Measurements from ENCODE around the gene LRRN4CL.
A peak's percentile ranks its signal among the peaks of the same experiment; 100 is the strongest.
"Not testable (repeated sequence)": the region's sequence is repeated elsewhere in the genome, so short reads cannot be mapped to it uniquely, and the experiment has no call there.

Gene LRRN4CL

GRCh38 chr11:62709247-62710000 is 20.1 kb upstream of the LRRN4CL start:
- DNase-seq: peak; percentile 94

- peak; percentile 52 for DNase-seq
These were observed 19.5 kb upstream of the LRRN4CL start for GRCh38 chr11:62708793-62709192.

DNA sequence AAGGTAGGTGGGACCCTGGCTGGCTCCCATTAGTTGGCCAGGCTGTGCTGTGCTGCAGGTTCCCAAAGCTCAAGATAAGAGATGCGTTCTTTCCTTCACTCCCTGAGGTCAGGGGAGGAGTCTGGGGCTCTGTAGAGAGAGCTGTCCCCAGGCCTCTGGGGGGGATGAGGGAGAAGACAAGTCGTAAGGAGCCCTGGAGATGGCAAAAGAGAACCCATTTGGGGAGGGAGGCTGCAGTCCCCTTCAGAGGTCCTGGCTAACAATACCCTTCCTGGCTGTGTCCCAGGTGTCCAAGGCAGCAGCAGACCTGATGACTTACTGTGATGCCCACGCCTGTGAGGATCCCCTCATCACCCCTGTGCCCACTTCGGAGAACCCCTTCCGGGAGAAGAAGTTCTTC is 19.1 kb upstream of the LRRN4CL start:
- no peak for DNase-seq

DNA sequence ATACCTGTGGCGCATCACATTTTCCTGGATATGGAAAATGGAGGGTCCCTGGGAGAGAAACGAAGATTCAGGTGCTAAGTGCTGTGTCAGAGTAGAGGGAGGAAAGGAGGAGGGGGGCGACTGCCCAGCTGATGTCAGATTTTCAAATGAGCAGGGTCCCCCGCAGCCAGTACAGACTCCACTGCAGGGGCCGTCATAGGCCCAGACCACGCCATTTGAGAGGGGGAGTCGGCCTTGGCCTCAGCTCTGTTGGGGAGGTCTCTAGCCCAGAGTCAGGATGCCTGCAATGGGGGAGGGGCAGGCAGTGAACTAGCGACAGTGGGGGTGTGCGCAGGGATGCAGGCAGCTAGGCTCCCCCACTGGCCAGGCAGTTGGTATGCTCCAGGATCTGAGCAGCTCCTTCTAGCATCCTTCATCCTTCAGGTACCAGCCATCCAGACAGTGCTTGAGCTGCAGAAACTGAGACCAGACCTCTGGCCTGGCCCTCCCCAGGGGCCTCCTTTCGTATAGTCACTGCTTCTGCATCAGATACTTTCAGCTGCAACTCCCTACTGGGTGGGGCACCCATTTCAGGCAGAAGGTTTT is 18.0 kb upstream of the LRRN4CL start, which contains the start of the genes BSCL2 and GNG3:
Gene BSCL2 (minus strand): TSS at position 148 of the 585 bp plus-strand sequence. CDS start 229 bp downstream, outside the sequence.
Gene GNG3 (plus strand): TSS at position 400 of the 585 bp plus-strand sequence. CDS start 620 bp downstream, outside the sequence.
- DNase-seq: no peak

DNA sequence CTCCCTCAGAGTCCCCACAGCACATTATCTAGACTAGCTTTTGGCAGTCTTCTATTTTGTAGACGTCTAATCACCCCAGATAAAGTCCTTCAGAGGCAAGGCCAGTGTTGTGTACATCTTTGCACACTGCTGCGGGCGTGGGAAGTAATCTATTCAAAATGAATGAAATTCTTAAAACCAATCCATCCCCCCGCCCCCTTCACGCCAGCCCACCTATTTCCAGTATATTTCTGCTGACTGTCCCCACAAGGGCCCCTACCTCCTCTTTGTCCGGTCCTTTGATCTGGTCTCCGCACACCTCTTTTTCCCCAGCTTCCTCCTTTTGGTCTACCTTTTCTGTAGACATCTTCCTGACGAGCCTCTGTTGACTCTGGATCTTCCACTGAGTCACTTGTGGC is 17.5 kb upstream of the LRRN4CL start:
- DNase-seq: no peak

GRCh38 chr11:62705880-62706849 is 16.8 kb upstream of the LRRN4CL start:
- DNase-seq: peak; percentile 88

DNA sequence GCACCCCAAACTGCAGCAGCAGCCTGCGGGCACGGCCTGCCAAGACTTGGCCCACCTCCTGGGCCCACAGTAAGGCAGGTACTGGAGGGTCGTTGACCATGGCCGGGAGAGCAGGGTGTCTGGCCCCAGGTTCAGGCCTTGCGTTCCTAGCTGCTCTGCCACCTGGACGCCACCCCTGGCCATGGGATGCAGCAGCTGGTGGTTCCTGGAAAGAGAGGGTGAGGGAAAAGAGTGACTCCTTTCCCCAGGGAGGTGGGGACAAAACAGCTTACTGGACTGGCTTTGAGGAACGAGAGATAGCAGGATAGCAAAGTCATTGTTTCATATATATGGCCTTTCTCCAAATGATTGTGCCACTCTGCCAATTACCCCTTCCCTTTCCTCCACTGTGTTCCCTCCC is 16.1 kb upstream of the LRRN4CL start:
- DNase-seq: no peak

DNA sequence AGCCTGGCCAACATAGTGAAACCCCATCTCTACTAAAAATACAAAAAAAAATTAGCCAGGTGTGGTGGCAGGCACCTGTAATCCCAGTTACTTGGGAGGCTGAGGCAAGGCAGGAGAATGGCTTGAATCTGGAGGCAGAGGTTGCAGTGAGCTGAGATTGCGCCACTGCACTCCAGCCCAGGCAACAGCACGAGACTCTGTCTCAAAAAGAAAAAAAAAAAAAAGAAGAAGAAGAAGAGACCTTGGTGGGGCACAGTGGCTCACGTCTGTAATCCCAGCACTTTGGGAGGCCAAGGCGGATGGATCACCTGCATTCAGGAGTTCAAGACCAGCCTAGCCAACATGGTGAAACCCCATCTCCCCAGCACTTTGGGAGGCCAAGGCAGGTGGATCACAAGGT is 14.6 kb upstream of the LRRN4CL start:
- not testable (repeated sequence) for DNase-seq

GRCh38 chr11:62702246-62702645 is 12.9 kb upstream of the LRRN4CL start:
- no peak for DNase-seq

GRCh38 chr11:62694455-62695167 is 5.3 kb upstream of the LRRN4CL start:
- no peak for DNase-seq

DNA sequence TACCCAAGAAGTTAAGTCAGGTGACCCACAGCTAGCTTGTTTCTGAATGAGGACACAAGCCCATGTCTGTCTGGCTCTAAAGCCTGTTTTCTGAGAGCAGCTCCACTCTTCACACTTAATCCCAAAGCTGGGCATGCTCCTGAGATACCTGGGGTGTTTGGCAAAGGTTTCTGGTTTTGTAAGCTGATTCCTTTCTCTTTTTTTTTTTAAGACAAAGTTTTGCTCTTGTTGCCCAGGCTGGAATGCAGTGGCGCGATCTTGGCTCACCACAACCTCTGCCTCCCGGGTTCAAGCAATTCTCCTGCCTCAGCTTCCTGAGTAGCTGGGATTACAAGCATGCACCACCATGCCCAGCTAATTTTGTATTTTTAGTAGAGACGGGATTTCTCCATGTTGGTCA is 4.3 kb upstream of the LRRN4CL start:
- not testable (repeated sequence) for DNase-seq

GRCh38 chr11:62688491-62688890 is 839 bp downstream of the LRRN4CL start:
- no peak for DNase-seq

GRCh38 chr11:62687508-62688396 is 1.6 kb downstream of the LRRN4CL start:
- DNase-seq: no peak

GRCh38 chr11:62682518-62682917 is 6.8 kb downstream of the LRRN4CL start:
- DNase-seq: no peak

- no peak for DNase-seq
These were observed 8.5 kb downstream of the LRRN4CL start for GRCh38 chr11:62680825-62681240.

GRCh38 chr11:62678770-62679696 is 10.3 kb downstream of the LRRN4CL start, which contains the start of gene UBXN1:
TSS of gene UBXN1 (minus strand) at chr11:62679073. CDS start at chr11:62678923, 150 bp downstream.
- peak; percentile 22 for DNase-seq

GRCh38 chr11:62678433-62678769 is 10.9 kb downstream of the LRRN4CL start:
- DNase-seq: no peak

- no peak for DNase-seq
These were observed 11.6 kb downstream of the LRRN4CL start for GRCh38 chr11:62677714-62678113.

DNA sequence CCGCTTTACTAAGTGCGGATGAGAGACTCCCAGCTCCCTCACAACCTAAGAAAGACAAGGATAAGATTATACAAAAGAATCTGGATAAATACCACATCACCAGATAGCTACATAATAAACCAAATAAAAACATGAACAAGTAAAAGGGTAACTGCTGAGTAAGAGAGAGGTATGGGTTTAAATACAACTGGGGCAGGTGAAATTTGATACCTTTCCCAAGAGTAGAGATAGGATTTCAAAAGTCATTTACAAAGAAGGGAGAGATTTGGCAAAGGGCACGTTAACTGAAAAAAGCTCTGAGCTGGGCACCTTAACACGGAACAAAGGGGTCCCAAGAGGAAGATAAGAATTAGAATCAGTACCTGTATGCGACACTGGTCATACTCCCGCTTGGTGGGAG is 12.2 kb downstream of the LRRN4CL start:
- no peak for DNase-seq

DNA sequence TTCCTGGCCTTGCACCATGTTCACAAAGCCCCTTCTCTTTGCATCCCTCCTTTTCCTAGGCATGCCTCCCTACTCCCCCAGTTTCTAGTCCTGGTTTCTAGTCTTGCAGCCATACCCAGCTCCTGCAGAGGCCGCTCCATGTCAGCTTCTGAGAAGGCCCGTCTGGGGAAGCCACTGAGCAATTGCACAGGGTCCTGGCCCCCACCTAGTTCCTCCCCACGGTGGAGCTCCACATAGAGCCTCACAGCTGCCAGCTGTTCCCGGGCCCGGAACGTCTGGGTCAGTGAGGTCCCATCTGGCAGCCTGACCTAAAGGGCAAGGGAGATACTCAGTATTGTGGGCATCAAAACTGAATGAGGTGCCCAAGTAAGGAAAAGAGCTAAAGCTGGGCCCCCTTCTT is 12.6 kb downstream of the LRRN4CL start:
- DNase-seq: no peak
